ENCODE results near the gene APLF. TPM values are rescaled to one million over a fixed set of nuclear protein-coding genes. Genes with fewer than 3 reads are reported as not detected.

Gene APLF
- total RNA-seq, 1 experiment from 2014 or later, result 2.4 TPM

DNA sequence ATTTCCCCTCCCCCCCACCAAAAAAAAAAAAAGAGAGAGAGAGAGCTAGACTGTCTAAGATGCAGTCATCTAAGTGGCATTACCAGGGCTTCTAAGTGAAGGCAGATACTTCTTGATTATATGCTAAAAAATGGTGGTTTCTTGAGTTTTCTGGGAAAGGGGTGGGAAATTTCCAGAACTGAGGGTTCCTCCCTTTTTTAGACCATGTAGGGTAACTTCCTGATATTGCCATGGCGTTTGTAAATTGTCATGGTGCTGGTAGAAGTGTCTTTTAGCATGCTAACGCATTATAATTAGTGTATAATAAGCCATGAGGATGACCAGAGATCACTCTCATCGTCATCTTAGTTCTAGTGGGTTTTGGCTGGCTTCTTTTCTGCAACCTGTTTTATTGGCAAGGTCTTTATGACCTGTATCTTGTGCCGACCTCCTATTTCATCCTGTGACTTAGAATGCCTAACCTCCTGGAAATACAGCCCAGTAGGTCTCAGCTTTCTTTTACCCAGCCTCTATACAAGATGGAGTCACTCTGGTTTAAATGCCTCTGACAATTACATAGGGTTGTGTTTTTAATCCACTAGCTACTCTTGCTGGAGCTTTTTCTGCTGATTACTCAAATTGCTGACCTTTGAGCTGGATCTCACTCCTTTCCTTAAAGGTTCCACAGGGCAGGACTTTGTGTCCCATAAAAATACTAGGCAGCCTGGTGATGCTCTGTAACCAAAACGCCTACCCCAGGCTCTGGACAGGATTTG, 145.6 kb downstream of the APLF start:
- ChIA-PET POLR2A (ENCODE audit: unreplicated experiment) (no interaction called here), CTCF (no interaction called here)
- Histone ChIP-seq H3K27ac (ENCODE audit: low read length) (no peak overlapping the region), H3K4me2 (ENCODE audit: low read length) (no peak overlapping the region), H3K36me3 (ENCODE audit: low read depth, low read length) (no peaks in the 10 kb centered on the region), H3K9me3 (ENCODE audit: low read length) (no peaks in the 10 kb centered on the region), H3K4me1 (ENCODE audit: insufficient read depth, low read length) (no peaks in the 10 kb centered on the region), H3K9ac (ENCODE audit: low read length) (no peak overlapping the region), H3K79me2 (ENCODE audit: low read length) (no peaks in the 10 kb centered on the region), H3F3A (ENCODE audit: low read length, unreplicated experiment) (no peaks in the 10 kb centered on the region), H2AFZ (ENCODE audit: low read length) (no peak overlapping the region), H4K20me1 (ENCODE audit: low read length) (no peaks in the 10 kb centered on the region), H3K27me3 (ENCODE audit: low read length) (no peaks in the 10 kb centered on the region), H3K4me3 (ENCODE audit: low read length) (no peak overlapping the region), H3K9me2 (replicated peaks; ENCODE audit: low read length) (no peaks in the 10 kb centered on the region)
- intact Hi-C loops (cut with micrococcal nuclease), result no loop called here
- DNase-seq (no peak), ATAC-seq (no peak)
- no TSS peak for BruUV-seq (replicated peaks)
- TF ChIP-seq EZH2 (IDR thresholded peaks at IDR 0.05; ENCODE audit: low read length, unreplicated experiment), result no peak
- TF ChIP-seq, protein P1, sequence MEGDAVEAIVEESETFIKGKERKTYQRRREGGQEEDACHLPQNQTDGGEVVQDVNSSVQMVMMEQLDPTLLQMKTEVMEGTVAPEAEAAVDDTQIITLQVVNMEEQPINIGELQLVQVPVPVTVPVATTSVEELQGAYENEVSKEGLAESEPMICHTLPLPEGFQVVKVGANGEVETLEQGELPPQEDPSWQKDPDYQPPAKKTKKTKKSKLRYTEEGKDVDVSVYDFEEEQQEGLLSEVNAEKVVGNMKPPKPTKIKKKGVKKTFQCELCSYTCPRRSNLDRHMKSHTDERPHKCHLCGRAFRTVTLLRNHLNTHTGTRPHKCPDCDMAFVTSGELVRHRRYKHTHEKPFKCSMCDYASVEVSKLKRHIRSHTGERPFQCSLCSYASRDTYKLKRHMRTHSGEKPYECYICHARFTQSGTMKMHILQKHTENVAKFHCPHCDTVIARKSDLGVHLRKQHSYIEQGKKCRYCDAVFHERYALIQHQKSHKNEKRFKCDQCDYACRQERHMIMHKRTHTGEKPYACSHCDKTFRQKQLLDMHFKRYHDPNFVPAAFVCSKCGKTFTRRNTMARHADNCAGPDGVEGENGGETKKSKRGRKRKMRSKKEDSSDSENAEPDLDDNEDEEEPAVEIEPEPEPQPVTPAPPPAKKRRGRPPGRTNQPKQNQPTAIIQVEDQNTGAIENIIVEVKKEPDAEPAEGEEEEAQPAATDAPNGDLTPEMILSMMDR (conservative IDR thresholded peaks at IDR 0.05; ENCODE audit: low read depth, low read length), result no peak
- no peak for TF ChIP-seq EZH2phosphoT487 (IDR thresholded peaks at IDR 0.05; ENCODE audit: borderline replicate concordance, low read length)

DNA sequence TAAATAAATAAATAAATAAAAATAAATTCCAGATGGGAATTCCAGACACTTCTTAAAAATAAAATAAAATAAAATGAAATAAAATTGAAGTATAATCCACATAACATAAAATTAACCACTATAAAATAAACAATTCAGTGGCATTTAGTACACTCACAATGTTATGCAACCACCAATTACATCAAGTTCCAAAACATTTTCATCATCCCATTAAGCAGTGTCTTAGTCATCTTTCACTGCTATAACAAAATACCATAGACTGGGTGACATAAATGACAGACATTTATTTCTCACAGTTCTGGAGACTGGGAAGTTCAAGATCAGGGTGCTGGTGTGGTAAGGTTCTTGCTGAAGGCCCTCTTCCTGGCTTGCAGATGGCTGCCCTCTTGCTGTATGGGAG, 153.4 kb downstream of the APLF start:
- Histone ChIP-seq H3K4me2 (ENCODE audit: low read length) (no peak overlapping the region), H3K27me3 (ENCODE audit: low read length) (no peaks in the 10 kb centered on the region), H3F3A (ENCODE audit: low read length, unreplicated experiment) (no peaks in the 10 kb centered on the region), H3K4me3 (ENCODE audit: low read length) (no peak overlapping the region), H3K9me3 (ENCODE audit: low read length) (0 out of 2 replicates have a peak, but pooled peaks cover 4% of the 10 kb centered on the region), H3K79me2 (ENCODE audit: low read length) (no peaks in the 10 kb centered on the region), H2AFZ (ENCODE audit: low read length) (no peak overlapping the region), H3K9ac (ENCODE audit: low read length) (no peak overlapping the region), H3K4me1 (ENCODE audit: insufficient read depth, low read length) (no peaks in the 10 kb centered on the region), H3K9me2 (replicated peaks; ENCODE audit: low read length) (no peaks in the 10 kb centered on the region), H3K36me3 (ENCODE audit: low read depth, low read length) (no peaks in the 10 kb centered on the region), H4K20me1 (ENCODE audit: low read length) (no peaks in the 10 kb centered on the region), H3K27ac (ENCODE audit: low read length) (no peak overlapping the region)
- DNase-seq, result no peak
- no peak for ATAC-seq
- no TSS peak for BruUV-seq (replicated peaks)
- no peak for TF ChIP-seq EZH2phosphoT487 (IDR thresholded peaks at IDR 0.05; ENCODE audit: borderline replicate concordance, low read length)
- CTCF ChIA-PET, result no interaction called here
- intact Hi-C loops (cut with micrococcal nuclease), result no loop called here
- POLR2A ChIA-PET (ENCODE audit: unreplicated experiment), result no interaction called here

DNA sequence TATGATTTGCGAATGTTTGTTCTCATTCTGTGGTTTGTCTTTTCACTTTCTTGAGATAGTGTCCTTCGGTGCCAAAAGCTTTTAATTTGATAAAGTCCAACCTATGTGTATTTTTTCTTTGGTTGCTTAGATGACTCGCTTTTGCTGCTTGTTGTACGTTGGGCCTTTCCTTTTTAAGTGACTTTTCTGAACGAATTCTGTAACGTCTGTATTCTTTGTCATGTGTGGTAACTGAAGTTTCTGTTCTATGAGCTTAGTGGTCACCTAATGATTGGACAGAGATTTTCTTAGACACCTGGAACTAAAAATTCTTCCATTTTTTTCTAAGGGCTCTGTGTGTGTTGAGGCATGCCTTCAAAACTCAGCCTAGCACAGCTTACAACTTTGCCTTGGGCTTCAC, 156.4 kb downstream of the APLF start:
- Histone ChIP-seq H3K4me1 (ENCODE audit: insufficient read depth, low read length) (no peaks in the 10 kb centered on the region), H3K9me2 (replicated peaks; ENCODE audit: low read length) (no peaks in the 10 kb centered on the region), H3K4me3 (ENCODE audit: low read length) (no peak overlapping the region), H3K9me3 (ENCODE audit: low read length) (0 out of 2 replicates have a peak, but pooled peaks cover 4% of the 10 kb centered on the region), H3K79me2 (ENCODE audit: low read length) (no peaks in the 10 kb centered on the region), H3F3A (ENCODE audit: low read length, unreplicated experiment) (no peaks in the 10 kb centered on the region), H2AFZ (ENCODE audit: low read length) (no peak overlapping the region), H4K20me1 (ENCODE audit: low read length) (no peaks in the 10 kb centered on the region), H3K27ac (ENCODE audit: low read length) (no peak overlapping the region), H3K27me3 (ENCODE audit: low read length) (no peaks in the 10 kb centered on the region), H3K36me3 (ENCODE audit: low read depth, low read length) (no peaks in the 10 kb centered on the region), H3K4me2 (ENCODE audit: low read length) (no peak overlapping the region), H3K9ac (ENCODE audit: low read length) (no peak overlapping the region)
- no TSS peak for BruUV-seq (replicated peaks)
- TF ChIP-seq, protein P1 (conservative IDR thresholded peaks at IDR 0.05; ENCODE audit: low read depth, low read length), result no peak
- TF ChIP-seq EZH2 (IDR thresholded peaks at IDR 0.05; ENCODE audit: low read length, unreplicated experiment), result no peak
- no peak for TF ChIP-seq EZH2phosphoT487 (IDR thresholded peaks at IDR 0.05; ENCODE audit: borderline replicate concordance, low read length)
- ChIA-PET POLR2A (ENCODE audit: unreplicated experiment) (no interaction called here), CTCF (no interaction called here)
- intact Hi-C loops (cut with micrococcal nuclease), result no loop called here
- DNase-seq (no peak), ATAC-seq (no peak)
